GM12865 (cell line): ENCODE measurements around the gene EGFL7.

Source experiments
- DNase-seq: peaks from one replicate; pipeline ENCODE4 v3.0.0; 2010; ENCODE audit warnings: low read depth
- H3K4me3 ChIP-seq: 2 replicates; pipeline ENCODE4 v1.5.1; 2011; ENCODE audit warnings: mild to moderate bottlenecking, low read depth, low read length, control low read depth
- CTCF ChIP-seq: IDR thresholded peaks from 2 replicates; pipeline ENCODE4 v1.5.1; 2011; ENCODE audit warnings: low read length, control low read depth, low read depth, inconsistent platforms; ENCODE audit not compliant: insufficient read depth; ENCODE audit errors: missing control alignments

The EGFL7 gene

GRCh38 chr9:136679431-136679941 lies 16.8 kb downstream of the EGFL7 start:
- no peak overlapping the region for H3K4me3 ChIP-seq
- no peak for TF ChIP-seq CTCF
- DNase-seq = no peak

GRCh38 chr9:136681029-136681428 lies 18.3 kb downstream of the EGFL7 start:
- DNase-seq = no peak
- TF ChIP-seq CTCF = no peak
- no peak overlapping the region for H3K4me3 ChIP-seq

GRCh38 chr9:136681945-136682699 lies 19.4 kb downstream of the EGFL7 start:
- TF ChIP-seq CTCF = no peak
- H3K4me3 ChIP-seq = no peak overlapping the region
- DNase-seq = no peak

GRCh38 chr9:136682710-136683109 lies 20.0 kb downstream of the EGFL7 start:
- no peak for DNase-seq
- H3K4me3 ChIP-seq = no peak overlapping the region
- TF ChIP-seq CTCF = no peak

- DNase-seq = no peak
- H3K4me3 ChIP-seq = no peak overlapping the region
- TF ChIP-seq CTCF = no peak
These were observed 20.5 kb downstream of the EGFL7 start for GRCh38 chr9:136683173-136683745.

GRCh38 chr9:136683755-136684154 lies 21.0 kb downstream of the EGFL7 start:
- DNase-seq = no peak
- no peak overlapping the region for H3K4me3 ChIP-seq
- TF ChIP-seq CTCF = no peak

- no peak overlapping the region for H3K4me3 ChIP-seq
- DNase-seq = no peak
- TF ChIP-seq CTCF = no peak
These were observed 21.6 kb downstream of the EGFL7 start for GRCh38 chr9:136684339-136684738.
